ENCODE data around the gene NEDD4.

Gene NEDD4

DNA sequence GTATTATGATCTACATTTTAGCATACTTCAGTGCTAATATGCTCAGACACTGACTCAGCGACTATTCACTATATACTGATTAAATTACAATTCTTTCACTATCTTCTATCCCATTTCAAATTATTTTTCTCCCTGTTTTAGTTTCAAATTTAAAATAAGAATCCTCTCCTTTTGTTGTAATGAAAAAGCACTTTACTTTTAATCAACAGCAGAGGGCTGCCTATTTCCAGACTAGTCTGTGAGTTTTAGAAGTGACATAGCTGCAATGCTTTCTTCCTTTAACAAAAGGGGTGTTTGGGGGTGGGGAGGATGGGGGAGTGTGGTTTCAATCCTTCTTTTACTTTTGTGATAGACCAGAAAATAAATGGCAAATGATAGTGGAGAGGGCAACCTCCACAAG is 2.4 kb downstream of the NEDD4 start:
- TF ChIP-seq, protein P1, sequence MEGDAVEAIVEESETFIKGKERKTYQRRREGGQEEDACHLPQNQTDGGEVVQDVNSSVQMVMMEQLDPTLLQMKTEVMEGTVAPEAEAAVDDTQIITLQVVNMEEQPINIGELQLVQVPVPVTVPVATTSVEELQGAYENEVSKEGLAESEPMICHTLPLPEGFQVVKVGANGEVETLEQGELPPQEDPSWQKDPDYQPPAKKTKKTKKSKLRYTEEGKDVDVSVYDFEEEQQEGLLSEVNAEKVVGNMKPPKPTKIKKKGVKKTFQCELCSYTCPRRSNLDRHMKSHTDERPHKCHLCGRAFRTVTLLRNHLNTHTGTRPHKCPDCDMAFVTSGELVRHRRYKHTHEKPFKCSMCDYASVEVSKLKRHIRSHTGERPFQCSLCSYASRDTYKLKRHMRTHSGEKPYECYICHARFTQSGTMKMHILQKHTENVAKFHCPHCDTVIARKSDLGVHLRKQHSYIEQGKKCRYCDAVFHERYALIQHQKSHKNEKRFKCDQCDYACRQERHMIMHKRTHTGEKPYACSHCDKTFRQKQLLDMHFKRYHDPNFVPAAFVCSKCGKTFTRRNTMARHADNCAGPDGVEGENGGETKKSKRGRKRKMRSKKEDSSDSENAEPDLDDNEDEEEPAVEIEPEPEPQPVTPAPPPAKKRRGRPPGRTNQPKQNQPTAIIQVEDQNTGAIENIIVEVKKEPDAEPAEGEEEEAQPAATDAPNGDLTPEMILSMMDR (IDR thresholded peaks at IDR 0.05; ENCODE audit: control insufficient read depth, extremely low read depth, insufficient read depth): no peak
- DNase-seq (ENCODE audit: low read depth): no peak
- no peak overlapping the region for H3K4me3 ChIP-seq (ENCODE audit: low read depth, low read length)

DNA sequence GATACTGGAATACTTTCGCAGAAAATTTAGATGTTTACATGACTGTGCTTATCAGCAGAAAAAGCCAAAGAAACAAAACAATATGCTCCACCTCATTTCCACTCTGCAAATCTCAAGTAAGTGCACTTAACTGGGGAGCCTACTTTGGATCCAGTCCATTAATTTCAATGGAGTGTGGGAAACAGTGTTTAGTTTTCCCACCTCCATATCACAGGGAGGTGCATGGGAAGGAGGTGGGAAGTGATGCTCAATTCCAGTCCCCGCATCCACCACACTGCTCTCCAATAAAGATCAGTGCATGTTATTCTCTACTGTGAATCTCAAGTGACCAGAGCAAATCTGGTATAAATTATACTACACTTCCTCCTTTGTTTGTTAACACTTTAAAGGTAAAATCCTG is 2.9 kb downstream of the NEDD4 start:
- TF ChIP-seq, protein P1 (IDR thresholded peaks at IDR 0.05; ENCODE audit: control insufficient read depth, extremely low read depth, insufficient read depth): no peak
- no peak overlapping the region for H3K4me3 ChIP-seq (ENCODE audit: low read depth, low read length)
- DNase-seq (ENCODE audit: low read depth): no peak

DNA sequence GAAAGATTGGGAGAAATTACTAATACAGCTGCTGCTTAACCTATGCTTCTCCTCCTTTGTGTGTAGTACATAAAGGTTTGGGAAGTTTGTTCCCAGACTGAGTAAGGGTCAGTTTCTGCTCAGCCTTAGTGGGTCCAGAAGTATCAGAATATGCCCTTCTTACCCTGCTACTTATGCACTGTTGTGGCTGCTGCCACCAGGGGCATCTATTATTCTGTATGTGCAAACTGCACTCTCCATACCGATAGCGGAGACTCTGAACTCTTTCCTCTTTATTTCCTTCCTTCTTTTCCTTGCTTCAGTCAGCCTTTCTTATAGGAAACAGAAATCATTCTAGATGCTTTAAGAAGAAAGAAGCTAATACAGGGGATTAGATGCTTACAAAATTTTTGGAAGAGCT is 4.0 kb downstream of the NEDD4 start:
- no peak for DNase-seq (ENCODE audit: low read depth)
- TF ChIP-seq, protein P1 (IDR thresholded peaks at IDR 0.05; ENCODE audit: control insufficient read depth, extremely low read depth, insufficient read depth): no peak

DNA sequence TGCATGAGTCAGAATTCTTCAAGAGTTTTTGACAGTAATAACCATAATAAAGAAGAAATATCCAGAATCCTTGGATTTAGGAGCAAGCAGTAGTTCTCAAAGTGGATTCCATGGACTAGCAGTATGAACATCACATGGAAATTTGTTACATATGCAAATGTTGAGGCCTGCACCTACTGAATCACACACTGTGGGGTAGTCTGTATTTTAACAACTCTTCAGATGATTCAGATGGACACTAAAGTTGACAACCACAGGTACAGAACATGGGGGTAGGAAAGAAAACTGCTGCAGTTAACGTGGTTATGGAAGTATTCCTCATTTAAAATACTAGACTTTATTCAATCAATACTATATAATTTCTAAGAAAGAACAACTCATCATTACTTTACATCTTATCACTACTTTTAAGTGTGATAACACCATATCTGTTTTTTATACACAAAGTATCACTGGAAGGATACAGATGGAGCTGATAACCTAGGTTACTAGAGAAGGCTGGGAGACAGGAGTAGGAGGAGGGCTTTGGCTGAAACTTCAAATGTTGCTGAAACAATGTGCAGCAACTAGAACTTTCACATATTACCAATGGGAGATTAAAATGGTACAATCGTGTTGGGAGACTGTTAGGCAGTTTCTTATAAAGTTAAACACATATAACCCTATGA is 11.7 kb downstream of the NEDD4 start:
- TF ChIP-seq, protein P1 (IDR thresholded peaks at IDR 0.05; ENCODE audit: control insufficient read depth, extremely low read depth, insufficient read depth): no peak
- DNase-seq (ENCODE audit: low read depth): no peak
- H3K4me3 ChIP-seq (ENCODE audit: low read depth, low read length): no peak overlapping the region

More for the DNA sequence above, 4.0 kb downstream of the NEDD4 start:
- no peak overlapping the region for H3K4me3 ChIP-seq (ENCODE audit: low read depth, low read length)

DNA sequence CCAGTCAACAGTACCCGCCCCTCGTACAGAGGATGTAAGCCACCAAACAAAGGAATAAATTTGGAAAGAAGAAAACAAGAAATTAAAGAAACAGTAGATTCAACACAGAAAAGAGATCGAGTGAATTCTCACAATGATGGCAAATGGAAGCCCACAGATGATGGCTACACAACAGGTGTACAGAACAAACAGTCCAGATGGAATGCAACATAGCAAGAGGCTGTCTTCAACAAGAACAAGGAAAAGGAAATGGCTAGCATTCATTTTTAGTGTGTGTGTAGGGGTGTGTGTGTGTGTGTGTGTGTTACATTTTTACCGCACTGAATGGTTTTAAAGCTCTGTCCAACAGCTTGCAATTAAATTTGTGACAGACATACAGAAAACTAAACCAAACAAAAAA is 12.9 kb downstream of the NEDD4 start:
- TF ChIP-seq, protein P1 (IDR thresholded peaks at IDR 0.05; ENCODE audit: control insufficient read depth, extremely low read depth, insufficient read depth): no peak
- no peak for DNase-seq (ENCODE audit: low read depth)
- no peak overlapping the region for H3K4me3 ChIP-seq (ENCODE audit: low read depth, low read length)

DNA sequence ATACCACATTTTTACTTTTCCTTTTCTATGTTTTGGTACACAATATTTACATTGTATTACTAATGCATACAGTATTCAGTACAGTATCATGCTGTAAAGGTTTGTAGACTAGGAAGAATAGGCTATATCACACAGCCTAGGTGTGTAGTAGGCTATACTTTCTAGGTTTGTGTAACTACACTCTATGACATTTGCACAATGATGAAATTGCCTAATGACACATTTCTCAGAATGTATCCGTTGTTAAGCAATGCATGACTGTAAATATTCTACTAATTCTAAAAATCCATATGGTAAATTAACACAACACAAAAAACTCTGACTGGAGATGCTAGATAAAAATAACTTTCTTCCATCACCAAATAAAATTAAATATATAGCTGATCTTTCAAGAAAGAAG is 16.2 kb downstream of the NEDD4 start:
- TF ChIP-seq, protein P1 (IDR thresholded peaks at IDR 0.05; ENCODE audit: control insufficient read depth, extremely low read depth, insufficient read depth): no peak
- no peak overlapping the region for H3K4me3 ChIP-seq (ENCODE audit: low read depth, low read length)
- DNase-seq (ENCODE audit: low read depth): no peak

DNA sequence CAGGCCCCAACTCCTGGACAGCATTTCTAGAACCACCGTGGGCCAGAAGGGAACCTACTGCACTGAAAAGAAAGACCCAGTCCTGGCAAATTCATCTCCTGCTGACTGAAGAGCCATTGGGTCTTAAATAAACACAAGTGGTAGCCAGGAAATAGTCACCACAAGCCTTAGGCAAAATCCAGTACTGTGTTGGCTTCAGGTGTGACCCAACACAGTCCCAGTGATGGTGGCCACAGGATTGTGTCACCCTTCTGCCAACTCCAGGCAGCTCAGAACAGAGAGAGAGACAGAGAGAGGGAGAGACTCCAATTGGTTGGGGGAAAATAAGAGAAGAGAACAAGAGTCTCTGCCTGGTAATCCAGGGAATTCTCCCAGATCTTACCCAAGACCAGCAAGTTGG is 23.1 kb downstream of the NEDD4 start:
- no peak overlapping the region for H3K4me3 ChIP-seq (ENCODE audit: low read depth, low read length)
- DNase-seq (ENCODE audit: low read depth): no peak
- TF ChIP-seq, protein P1 (IDR thresholded peaks at IDR 0.05; ENCODE audit: control insufficient read depth, extremely low read depth, insufficient read depth): no peak

Data from LNCaP clone FGC (cell line).